ENCODE results near the gene CCDC74A. TPM values are rescaled to one million over a fixed set of nuclear protein-coding genes. Genes with fewer than 3 reads are reported as not detected.
A peak's percentile ranks its signal among the peaks of the same experiment; 100 is the strongest.

CCDC74A gene
- total and polyA plus RNA-seq, 9 of the 15 experiments (the other 6 are each of a cell fraction or from before 2014, with no cell fraction given): 1.1 to 38.1 (median 9.6) TPM

GRCh38 chr2:131519466-131519865, 8.2 kb upstream of the CCDC74A start:
- intact Hi-C loops (cut with micrococcal nuclease) (no loop called here), in situ Hi-C loops (cut with MboI) (loop anchor here (25.0 kb wide), 1 partner anchor 1182 kb away; the partner anchor contains the start of gene IMP4)
- 0 out of 4 replicates have a peak overlapping the region, but pooled peaks of 1 of the 2 experiments have one; percentile 9 for H3K9ac ChIP-seq (ENCODE audit: insufficient read depth in 1 of 2, low read depth in 2 of 2, low read length in 2 of 2)
- DNase-seq (ENCODE audit: extremely low read depth in 1 of 4, low spot score in 3 of 4): peak in 1 of 4 experiments; percentile 10
- POLR2A ChIA-PET: interaction anchor here (1.0 kb wide), 1 partner anchor 172 kb away, joined by 3 read pairs; no protein-coding TSS in a partner anchor
- no peaks in the 10 kb centered on the region for H3K9me1 ChIP-seq (ENCODE audit: control insufficient read depth, insufficient read depth, low read length)
- H3K4me2 ChIP-seq (ENCODE audit: insufficient read depth, low read length): no peak overlapping the region
- H3K27ac ChIP-seq (ENCODE audit: extremely low read depth, low read depth, low read length): no peak overlapping the region
- H3K36me3 ChIP-seq (ENCODE audit: control insufficient read depth, insufficient read depth, low read length): peaks cover 36% of the 10 kb centered on the region; the same call in 1 of the 3 replicates
- WGBS (ENCODE audit: insufficient coverage, low coverage, missing lambda C conversion rate): 94% methylated on average over 11 of the region's 15 CpGs
- no peaks in the 10 kb centered on the region for H3K27me3 ChIP-seq (ENCODE audit: control insufficient read depth in 2 of 2, insufficient read depth in 2 of 2, low read length in 2 of 2)
- TF ChIP-seq MAZ (CRISPR knock-in tag; conservative IDR thresholded peaks at IDR 0.05 in 1 of 2, IDR thresholded peaks at IDR 0.05 in 1 of 2): no peak
- TF ChIP-seq POLR2A (conservative IDR thresholded peaks at IDR 0.05): no peak
- TF ChIP-seq ELF1 (tag; IDR thresholded peaks at IDR 0.05): no peak
- TF ChIP-seq ZKSCAN3 (CRISPR knock-in tag; IDR thresholded peaks at IDR 0.05): no peak
- TF ChIP-seq UBTF (IDR thresholded peaks at IDR 0.05; ENCODE audit: borderline replicate concordance in 1 of 2, low read depth in 2 of 2, low read length in 2 of 2): no peak
- TF ChIP-seq ZBTB12 (CRISPR knock-in tag; IDR thresholded peaks at IDR 0.05): no peak
- TF ChIP-seq SP1 (CRISPR knock-in tag; IDR thresholded peaks at IDR 0.05): no peak
- no peak for TF ChIP-seq ZFX (CRISPR knock-in tag; IDR thresholded peaks at IDR 0.05)
- no peak for TF ChIP-seq CBFA2T3 (IDR thresholded peaks at IDR 0.05)
- no peak for TF ChIP-seq HLTF (IDR thresholded peaks at IDR 0.05)
- no peak for TF ChIP-seq ESRRB (CRISPR knock-in tag; IDR thresholded peaks at IDR 0.05; ENCODE audit: borderline replicate concordance)
- no peak for TF ChIP-seq POLR2B (IDR thresholded peaks at IDR 0.05; ENCODE audit: low read depth, partially characterized antibody)
- no peak for TF ChIP-seq ZNF316 (IDR thresholded peaks at IDR 0.05)
- TF ChIP-seq TAF1 (IDR thresholded peaks at IDR 0.05; ENCODE audit: control insufficient read depth, extremely low read depth, insufficient read depth, low read length, severe bottlenecking): no peak
- TF ChIP-seq HCFC1 (IDR thresholded peaks at IDR 0.05; ENCODE audit: low read depth, low read length): no peak
- TF ChIP-seq SIN3A (IDR thresholded peaks at IDR 0.05; ENCODE audit: borderline replicate concordance in 2 of 2, control insufficient read depth in 1 of 2, low read depth in 2 of 2, low read length in 2 of 2): no peak
- no peak overlapping the region for H2AFZ ChIP-seq (ENCODE audit: low read depth, low read length)
- H4K20me1 ChIP-seq (replicated peaks; ENCODE audit: control insufficient read depth, insufficient read depth, low read length): no peaks in the 10 kb centered on the region
- H3K79me2 ChIP-seq (ENCODE audit: control insufficient read depth, insufficient read depth, low read length): no peaks in the 10 kb centered on the region
- FAIRE-seq: no peak
- CTCF ChIA-PET (ENCODE audit: low intra/inter-chr PET ratio): no interaction called here
- BruUV-seq (replicated peaks): no TSS peak
- H3K4me3 ChIP-seq: no peak overlapping the region
- ATAC-seq: no peak
- no peaks in the 10 kb centered on the region for H3K9me3 ChIP-seq (replicated peaks; ENCODE audit: control insufficient read depth, insufficient read depth, low read depth, low read length)
- H3K4me1 ChIP-seq (replicated peaks in 1 of 2; ENCODE audit: control insufficient read depth in 2 of 2, insufficient read depth in 2 of 2, low read length in 2 of 2): peaks cover 0 to 22% of the 10 kb centered on the region in 2 experiments; a peak in 2 of 5 replicates

Measured in K562 (cell line).